AG09309 (cell line): ENCODE measurements around the gene RECQL5.

ENCODE experiments used
- DNase-seq: peaks from one replicate; pipeline ENCODE4 v3.0.0-alpha.2; 2010; ENCODE audit warnings: low read depth
- H3K4me3 ChIP-seq: 2 replicates; pipeline ENCODE4 v1.5.1; 2011; ENCODE audit warnings: mild to moderate bottlenecking, low read depth, low read length, moderate library complexity; ENCODE audit not compliant: control insufficient read depth
- CTCF ChIP-seq: IDR thresholded peaks from 2 replicates; pipeline ENCODE4 v1.5.1; 2011; ENCODE audit warnings: mild to moderate bottlenecking, low read depth, low read length, inconsistent platforms; ENCODE audit not compliant: insufficient read depth, control insufficient read depth; ENCODE audit errors: missing control alignments

Gene RECQL5

GRCh38 chr17:75666959-75667790 lies at the start of gene RECQL5, which contains the start of gene SAP30BP:
Gene RECQL5, minus strand, starts transcription at chr17:75667154. Its CDS starts 597 bp downstream, at chr17:75666557.
Gene SAP30BP, plus strand, starts transcription at chr17:75667338. Its CDS starts 35 bp downstream, at chr17:75667373.
- peak; percentile 93 for DNase-seq
- no peak for TF ChIP-seq CTCF
- peak within 1 kb of the TSS; percentile 93 for H3K4me3 ChIP-seq

GRCh38 chr17:75712446-75712845 lies 45.5 kb upstream of the RECQL5 start:
- no peak for DNase-seq
- no peak for TF ChIP-seq CTCF
- no peak overlapping the region for H3K4me3 ChIP-seq

- no peak overlapping the region for H3K4me3 ChIP-seq
- TF ChIP-seq CTCF: no peak
- no peak for DNase-seq
These were observed 40.2 kb upstream of the RECQL5 start for GRCh38 chr17:75707079-75707571.

- TF ChIP-seq CTCF: no peak
- no peak overlapping the region for H3K4me3 ChIP-seq
- no peak for DNase-seq
These were observed 39.2 kb upstream of the RECQL5 start for GRCh38 chr17:75706042-75706728.

- no peak overlapping the region for H3K4me3 ChIP-seq
- TF ChIP-seq CTCF: no peak
- no peak for DNase-seq
These were observed 38.3 kb upstream of the RECQL5 start for GRCh38 chr17:75704963-75705875.

- H3K4me3 ChIP-seq: no peak overlapping the region
- no peak for TF ChIP-seq CTCF
- no peak for DNase-seq
These were observed 36.6 kb upstream of the RECQL5 start for GRCh38 chr17:75703591-75703990.
